ENCODE measurements around the gene POLRMT. TPM values are rescaled to one million over a fixed set of nuclear protein-coding genes. Genes with fewer than 3 reads are reported as not detected.

The POLRMT gene
- total RNA-seq, 1 experiment from 2014 or later, result 104 TPM

DNA sequence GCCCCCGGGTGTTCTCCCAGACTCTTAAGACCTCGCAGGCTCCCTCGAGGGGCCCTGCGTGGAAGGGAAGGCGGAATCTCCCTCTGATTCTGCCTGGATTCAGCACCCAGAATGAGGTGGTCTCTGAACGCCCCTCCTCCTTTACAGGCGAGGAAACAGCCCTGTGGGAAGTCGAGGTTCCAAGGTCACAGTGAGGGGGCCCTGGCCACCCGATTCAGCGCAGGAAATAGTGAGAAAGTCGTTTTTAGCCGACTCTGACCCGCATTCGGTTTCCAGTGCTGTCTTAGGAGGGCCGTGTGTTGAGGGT, 59.9 kb downstream of the POLRMT start:
- H3K27me3 ChIP-seq (ENCODE audit: insufficient read depth, low read length), result no peaks in the 10 kb centered on the region
- peaks cover 24 to 44% of the 10 kb centered on the region in 2 experiments for H3K4me1 Mint-ChIP-seq
- H4K91ac ChIP-seq (ENCODE audit: insufficient read length, low read depth, low read length), result no peak overlapping the region
- no peak overlapping the region for H2BK120ac ChIP-seq (ENCODE audit: low read depth, low read length, poor library complexity, severe bottlenecking)
- H4K20me1 ChIP-seq (ENCODE audit: control insufficient read depth, insufficient read depth, insufficient read length), result peaks cover 2% of the 10 kb centered on the region
- no peak overlapping the region for H3K56ac ChIP-seq (ENCODE audit: insufficient read length, low read depth, low read length)
- no peak overlapping the region for H2BK5ac ChIP-seq (ENCODE audit: insufficient read length, low read length)
- H3K14ac ChIP-seq (ENCODE audit: insufficient read depth, low read length), result peak overlapping the region; percentile 80
- no peak overlapping the region for H3K23ac ChIP-seq (ENCODE audit: insufficient read length, low read depth, low read length)
- H3K18ac ChIP-seq (ENCODE audit: insufficient read length, low read depth, low read length), result peak overlapping the region; percentile 15
- no CpG with 5 or more reads among the region's 15 CpGs for WGBS (ENCODE audit: extremely low coverage, insufficient read length, low lambda C conversion rate)
- no peak overlapping the region for H2BK20ac ChIP-seq (ENCODE audit: low read depth, low read length, poor library complexity, severe bottlenecking)
- no peaks in the 10 kb centered on the region for H3K9me3 ChIP-seq (ENCODE audit: control insufficient read depth, low read depth, low read length)
- TF ChIP-seq, protein P1, sequence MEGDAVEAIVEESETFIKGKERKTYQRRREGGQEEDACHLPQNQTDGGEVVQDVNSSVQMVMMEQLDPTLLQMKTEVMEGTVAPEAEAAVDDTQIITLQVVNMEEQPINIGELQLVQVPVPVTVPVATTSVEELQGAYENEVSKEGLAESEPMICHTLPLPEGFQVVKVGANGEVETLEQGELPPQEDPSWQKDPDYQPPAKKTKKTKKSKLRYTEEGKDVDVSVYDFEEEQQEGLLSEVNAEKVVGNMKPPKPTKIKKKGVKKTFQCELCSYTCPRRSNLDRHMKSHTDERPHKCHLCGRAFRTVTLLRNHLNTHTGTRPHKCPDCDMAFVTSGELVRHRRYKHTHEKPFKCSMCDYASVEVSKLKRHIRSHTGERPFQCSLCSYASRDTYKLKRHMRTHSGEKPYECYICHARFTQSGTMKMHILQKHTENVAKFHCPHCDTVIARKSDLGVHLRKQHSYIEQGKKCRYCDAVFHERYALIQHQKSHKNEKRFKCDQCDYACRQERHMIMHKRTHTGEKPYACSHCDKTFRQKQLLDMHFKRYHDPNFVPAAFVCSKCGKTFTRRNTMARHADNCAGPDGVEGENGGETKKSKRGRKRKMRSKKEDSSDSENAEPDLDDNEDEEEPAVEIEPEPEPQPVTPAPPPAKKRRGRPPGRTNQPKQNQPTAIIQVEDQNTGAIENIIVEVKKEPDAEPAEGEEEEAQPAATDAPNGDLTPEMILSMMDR (conservative IDR thresholded peaks at IDR 0.05), result no peak
- peak overlapping the region; percentile 95 for H3K9ac ChIP-seq (ENCODE audit: extremely low read depth, insufficient read length, low read length)
- H3K36me3 Mint-ChIP-seq (ENCODE audit: insufficient read depth in 1 of 3, low read depth in 3 of 3), result peaks cover 13 to 29% (median 20%) of the 10 kb centered on the region in 3 experiments
- peaks cover 13% of the 10 kb centered on the region in 2 experiments for H3K9me3 Mint-ChIP-seq
- no peak overlapping the region for H2AFZ ChIP-seq (ENCODE audit: low read length)
- H4K5ac ChIP-seq (ENCODE audit: insufficient read length, low read depth, low read length), result no peak overlapping the region
- H3K4me1 ChIP-seq (ENCODE audit: insufficient read depth, low read length), result no peaks in the 10 kb centered on the region; the same call in 1 of the 2 replicates
- H3K79me1 ChIP-seq (ENCODE audit: insufficient read depth, low read depth, low read length, poor library complexity, severe bottlenecking), result peaks cover 3% of the 10 kb centered on the region
- no peak overlapping the region for H2AK5ac ChIP-seq (ENCODE audit: insufficient read length, low read length)
- no peak for DNase-seq
- peak overlapping the region; percentile 86 to 91 for H3K4me3 Mint-ChIP-seq
- H2BK15ac ChIP-seq (ENCODE audit: low read depth, low read length), result no peak overlapping the region
- H3K27ac Mint-ChIP-seq, result peak overlapping the region; percentile 16 to 81 (median 35); a peak in 2 of 7 replicates
- H3K27ac ChIP-seq (ENCODE audit: insufficient read length, low read depth, low read length), result no peak overlapping the region
- no peak overlapping the region for H2BK12ac ChIP-seq (ENCODE audit: insufficient read length, low read depth, low read length)
- no peak overlapping the region for H3T11ph ChIP-seq (ENCODE audit: low read length)
- peak overlapping the region; percentile 10; the same call in 1 of the 2 replicates for H3K4ac ChIP-seq (ENCODE audit: low read depth, low read length)
- H3K4me2 ChIP-seq (ENCODE audit: insufficient read depth, insufficient read length, low read length), result peak overlapping the region; percentile 95
- H3K27me3 Mint-ChIP-seq (ENCODE audit: low read depth), result peaks cover 19% of the 10 kb centered on the region
- peaks cover 51% of the 10 kb centered on the region for H3K79me2 ChIP-seq (ENCODE audit: insufficient read depth, low read length)
- H4K8ac ChIP-seq (replicated peaks; ENCODE audit: insufficient read length, low read depth, low read length), result no peak overlapping the region
- peaks cover 15% of the 10 kb centered on the region for H3K23me2 ChIP-seq (ENCODE audit: insufficient read length, low read depth, low read length, poor library complexity, severe bottlenecking)
